ENCODE data around the gene TRIP4.
A peak's percentile ranks its signal among the peaks of the same experiment; 100 is the strongest.

TRIP4 gene

DNA sequence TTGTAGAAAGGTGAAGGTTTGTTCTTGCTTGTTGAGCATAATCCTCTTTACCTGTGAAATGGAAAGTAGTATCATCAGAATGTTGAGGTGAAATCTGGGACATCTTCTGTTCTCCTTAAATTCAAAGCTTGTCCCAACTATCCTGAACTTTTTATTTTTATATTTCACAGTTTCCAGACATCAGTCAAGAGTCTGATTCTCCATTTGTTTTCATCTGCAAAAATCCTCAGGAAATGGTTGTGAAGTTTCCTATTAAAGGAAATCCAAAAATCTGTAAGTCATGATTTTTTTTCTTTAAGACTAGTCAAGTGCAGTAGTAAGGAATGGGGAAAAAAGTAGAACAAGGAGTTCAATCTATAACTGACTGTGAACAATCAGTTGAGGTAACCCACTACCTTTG, 57.2 kb downstream of the TRIP4 start:
- DNase-seq: no peak

DNA sequence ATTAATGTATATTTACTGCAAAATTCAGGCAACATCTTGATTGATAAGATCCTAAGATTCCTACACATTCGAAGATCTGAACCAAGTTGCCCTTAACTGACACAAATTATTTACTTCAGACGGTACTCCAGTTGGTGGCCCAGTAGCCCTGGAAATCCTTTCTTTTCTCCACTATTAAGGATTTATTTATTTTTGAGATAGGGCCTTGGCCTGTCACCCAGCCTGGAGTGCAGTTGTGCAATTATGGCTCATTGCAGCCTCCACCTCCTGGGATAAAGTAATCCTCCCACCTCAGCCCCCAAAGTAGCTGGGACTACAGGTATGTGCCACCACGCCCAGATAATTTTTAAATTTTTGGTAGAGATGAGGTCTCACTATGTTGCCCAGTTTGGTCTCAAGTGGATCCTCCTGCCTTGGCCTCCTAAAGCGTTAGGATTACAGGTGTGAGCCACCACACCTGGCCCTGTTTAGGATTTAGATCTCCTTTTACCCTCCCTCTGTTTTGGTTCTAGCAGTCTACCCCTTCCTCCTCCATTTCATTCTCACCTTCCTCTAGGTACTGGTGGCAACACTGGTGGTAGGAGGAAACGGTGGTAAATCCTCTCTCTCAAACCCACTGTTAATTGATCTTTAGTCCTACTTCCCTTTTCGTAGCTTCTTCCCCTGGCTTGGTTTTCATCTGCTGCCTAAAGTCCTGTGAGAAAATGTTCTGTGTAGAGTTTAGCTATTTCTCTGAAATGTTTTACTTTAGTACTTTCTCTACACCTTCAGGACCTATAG, 60.1 kb downstream of the TRIP4 start:
- DNase-seq: no peak

DNA sequence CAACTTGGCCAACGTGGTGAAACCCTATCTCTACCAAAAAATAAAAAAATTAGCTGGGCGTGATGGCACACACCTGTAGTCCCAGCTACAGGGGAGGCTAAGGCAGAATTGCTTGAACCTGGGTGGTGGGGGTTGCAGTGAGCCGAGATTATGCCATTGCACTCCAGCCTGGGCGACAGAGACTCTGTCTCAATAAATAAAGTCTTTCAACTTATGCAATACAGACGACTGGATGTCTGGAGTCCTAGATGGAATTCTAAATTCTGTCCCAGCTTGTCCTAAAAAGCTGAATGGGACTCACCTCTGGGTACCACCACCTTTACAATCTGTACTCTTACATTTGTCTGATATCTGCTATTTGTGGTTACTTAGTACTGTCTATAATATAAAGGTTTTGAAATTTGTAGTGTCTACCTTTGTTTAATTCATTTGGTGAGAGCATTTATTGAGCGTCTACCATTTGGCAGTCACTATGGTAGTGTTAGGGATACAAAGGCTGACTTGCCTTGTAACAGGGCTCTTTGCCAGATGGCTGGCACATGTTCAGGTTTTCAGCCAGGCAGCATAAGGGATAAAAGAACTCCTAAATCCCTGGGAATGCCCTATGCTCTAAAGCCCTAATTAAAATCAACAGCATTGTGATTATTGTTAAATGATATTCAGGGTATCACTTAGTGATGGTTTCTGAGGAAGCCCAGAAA, 65.5 kb downstream of the TRIP4 start:
- DNase-seq: no peak

DNA sequence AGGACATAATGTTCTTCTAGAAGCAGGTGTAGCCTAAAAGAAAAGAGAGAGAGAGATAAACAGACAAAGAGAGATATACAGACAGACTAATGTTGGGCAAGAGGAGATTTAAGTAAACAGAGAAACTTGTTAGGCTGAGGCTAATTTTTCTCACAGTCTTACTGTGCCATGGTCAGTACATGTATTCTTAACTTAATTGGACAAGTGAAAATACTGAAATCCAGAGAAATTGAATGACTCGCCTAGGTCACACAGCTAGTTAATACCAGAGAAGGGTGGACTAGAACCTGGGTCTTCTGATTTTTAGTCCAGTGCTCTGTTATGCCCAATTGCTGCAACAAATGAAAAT, 66.0 kb downstream of the TRIP4 start:
- no peak for DNase-seq

DNA sequence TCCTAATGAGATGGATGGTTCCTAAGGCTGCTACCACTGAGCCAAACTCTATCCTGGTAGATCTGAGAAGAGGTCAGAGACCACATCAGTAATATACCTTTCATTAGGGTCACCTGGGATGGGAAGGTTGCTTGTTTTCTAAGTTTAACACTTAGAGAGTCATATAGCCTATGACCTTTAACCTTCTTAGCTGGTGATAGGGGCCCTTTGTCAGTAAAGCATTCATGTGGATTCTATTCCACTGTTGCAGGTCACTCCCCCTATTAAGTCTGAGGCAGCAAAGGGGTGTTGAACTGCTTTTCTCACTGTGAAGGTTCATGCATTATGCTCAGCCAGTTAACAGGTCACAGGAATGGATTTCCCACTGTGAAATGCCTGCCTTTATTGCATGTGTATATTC, 66.6 kb downstream of the TRIP4 start:
- no peak for DNase-seq

DNA sequence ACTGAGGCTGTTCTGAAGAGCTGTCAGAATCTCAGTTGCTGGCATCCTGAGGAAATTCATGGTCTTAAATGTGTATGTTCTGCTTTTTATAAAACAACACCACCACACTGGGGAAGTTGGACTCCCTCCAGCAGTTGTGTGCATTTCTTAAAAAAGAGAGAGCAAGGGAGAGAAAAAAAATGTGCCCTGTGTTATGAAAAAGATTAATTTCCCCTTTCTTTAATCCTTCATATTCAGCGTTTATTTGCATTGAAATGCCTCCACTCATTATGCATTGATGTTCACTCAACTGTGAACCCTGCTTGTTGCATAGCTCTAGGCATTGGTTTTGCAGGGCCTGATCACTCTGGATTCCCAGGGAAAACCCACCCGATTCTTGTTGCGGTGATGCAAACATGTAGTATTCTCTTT, 68.3 kb downstream of the TRIP4 start:
- DNase-seq: no peak

DNA sequence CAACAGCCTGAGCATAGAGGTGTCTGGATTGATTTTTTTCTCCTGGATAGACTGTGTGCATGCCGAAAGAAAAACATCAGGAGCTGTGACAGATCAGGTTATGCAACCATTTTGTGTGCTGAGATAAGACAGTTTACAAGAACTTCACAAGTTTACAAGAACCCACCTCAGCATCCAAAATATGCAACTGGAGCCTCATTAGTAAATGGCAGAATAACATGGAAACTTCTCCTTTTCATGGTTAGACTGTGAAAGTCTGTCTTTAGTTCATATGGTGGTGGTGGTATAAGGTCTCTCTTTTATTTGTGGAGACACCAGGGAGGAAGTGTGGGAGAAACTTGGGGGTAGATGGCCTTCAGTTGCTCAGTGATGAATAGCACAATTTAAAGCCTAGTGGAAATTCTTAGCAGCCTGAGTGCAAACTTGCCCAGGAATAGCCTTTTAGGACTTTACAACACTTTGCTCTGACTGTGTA, 69.0 kb downstream of the TRIP4 start:
- DNase-seq: peak; percentile 23

DNA sequence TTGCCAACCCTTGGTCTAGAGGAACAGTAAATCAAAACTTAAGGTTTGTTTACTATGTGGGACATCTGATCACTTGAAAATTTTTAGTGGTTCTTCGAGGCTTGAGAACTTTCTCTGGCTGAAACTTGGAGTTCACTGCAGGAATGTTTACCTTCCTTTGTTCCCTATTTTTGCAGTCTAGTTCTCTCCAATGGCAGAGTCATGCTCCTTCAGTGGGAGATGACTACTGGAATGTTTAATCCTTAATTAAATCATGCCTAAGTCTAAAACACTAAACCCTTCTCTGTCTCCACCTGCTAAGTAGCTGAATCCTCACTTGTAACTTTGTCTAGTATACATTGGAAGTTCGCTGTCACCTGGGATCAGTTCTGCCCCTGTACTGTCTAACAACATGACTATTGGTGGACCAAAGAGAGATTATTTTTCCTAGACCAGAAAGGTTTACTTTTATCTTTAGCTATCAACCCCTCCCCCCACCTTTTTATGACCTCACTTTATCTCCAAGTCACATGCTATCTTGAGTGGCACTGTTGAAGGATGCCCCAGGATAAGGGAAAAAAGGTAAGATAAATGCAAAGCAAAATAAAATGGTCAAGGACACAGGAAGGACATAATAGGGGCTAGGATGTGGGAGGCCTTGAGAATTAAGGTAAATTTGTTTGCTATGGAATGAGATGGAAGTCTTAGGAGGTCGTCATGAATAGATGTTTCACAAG, 71.6 kb downstream of the TRIP4 start:
- no peak for DNase-seq

DNA sequence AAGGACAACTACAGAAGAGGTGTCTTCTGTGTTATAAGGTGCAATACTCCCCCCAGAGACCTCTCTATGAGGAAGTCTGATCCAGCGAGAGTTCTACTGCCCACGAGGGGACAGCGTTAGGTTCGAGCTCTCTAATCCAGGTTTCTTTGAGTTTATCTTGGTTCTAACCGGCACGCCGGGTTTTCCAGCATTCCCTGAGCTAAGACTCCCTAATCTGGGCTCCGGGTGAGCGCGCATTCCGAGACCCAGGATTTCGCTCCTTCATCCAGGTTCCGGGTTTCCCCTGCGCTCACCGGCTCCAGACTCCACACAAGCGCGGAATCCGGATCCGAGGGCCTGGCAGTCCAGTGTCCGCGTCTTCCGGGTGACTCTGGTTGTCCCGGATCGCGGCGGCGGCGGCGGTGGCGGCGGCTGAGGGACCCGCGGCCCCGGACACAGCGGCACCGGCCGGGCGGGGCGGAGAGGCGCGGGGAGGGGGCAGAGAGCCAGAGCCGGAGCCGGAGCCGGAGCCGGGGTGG, 72.6 kb downstream of the TRIP4 start, which contains the start of gene ZNF609:
Gene ZNF609 (plus strand): TSS at position 373 of the 518 bp plus-strand sequence. CDS start 38,842 bp downstream, outside the sequence.
- peak; percentile 92 for DNase-seq

DNA sequence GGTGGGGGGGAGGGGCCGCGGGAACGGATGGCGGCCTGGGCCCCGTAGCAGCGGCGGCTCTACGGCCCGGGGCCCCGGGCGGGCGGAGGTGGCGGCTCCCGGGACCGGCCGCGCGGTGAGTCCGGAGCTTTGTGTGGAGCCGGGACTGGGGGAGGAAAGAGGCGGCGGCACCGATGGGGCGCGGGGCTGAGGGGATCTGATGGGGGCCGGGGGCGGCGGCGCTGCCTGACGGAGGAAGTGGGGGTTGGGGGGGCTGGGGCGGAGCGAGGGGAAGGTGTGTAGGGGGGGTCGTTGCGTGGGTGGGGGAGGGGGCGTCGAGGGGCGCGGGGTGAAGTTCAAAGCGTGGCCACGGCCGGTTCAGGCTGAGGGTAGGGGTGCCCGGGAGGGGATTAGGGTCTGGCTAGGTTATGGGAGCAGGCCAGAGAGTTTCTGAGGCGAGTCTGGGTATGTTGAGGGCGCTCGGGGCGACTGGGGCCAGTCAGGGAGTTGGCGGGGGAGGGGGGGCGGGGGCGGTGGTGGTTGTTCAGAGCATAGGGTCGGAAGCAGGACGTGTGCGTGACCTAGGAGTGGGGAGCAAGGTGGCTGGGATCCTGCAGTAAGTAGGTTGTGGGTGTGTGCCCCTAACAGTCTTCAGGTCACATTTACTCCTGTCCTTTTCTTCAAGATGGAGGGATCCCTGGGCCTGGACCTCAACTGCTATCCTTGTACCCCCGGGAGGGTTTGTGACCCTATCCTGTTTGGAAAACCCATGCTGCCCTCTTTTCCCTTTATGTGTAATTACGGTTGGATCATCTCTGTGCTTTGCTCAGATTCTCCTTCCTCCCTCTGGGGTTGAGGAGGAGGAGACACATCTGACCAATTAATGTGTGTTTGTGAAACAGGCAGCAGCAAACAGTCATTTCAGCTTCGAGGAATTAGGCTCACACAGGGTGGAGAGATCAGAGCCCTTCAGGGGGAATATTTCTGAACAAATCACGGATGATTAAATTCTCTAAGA, 73.4 kb downstream of the TRIP4 start:
- peak; percentile 76 for DNase-seq

DNA sequence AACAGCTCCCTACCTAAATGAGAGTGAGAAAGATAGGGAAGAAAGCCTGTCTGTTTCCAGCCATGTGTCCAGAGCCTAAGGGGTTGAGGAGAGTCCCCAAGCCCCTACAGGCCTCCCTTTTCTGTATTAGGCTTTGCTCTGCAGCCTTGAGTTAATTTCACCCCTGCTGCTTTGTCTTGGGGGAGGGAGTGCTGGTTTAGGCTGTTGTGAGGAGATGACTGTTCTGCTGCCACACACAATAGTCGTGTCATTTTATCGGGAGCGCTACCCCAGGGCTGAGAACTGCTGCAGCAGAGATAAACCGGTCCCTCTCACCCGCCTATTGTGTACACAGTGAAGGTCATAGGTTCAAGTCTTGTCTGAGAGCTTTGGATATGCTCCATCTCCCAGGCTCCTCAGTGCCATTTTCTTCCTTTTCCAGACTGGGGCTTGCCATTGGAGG, 74.1 kb downstream of the TRIP4 start:
- no peak for DNase-seq

DNA sequence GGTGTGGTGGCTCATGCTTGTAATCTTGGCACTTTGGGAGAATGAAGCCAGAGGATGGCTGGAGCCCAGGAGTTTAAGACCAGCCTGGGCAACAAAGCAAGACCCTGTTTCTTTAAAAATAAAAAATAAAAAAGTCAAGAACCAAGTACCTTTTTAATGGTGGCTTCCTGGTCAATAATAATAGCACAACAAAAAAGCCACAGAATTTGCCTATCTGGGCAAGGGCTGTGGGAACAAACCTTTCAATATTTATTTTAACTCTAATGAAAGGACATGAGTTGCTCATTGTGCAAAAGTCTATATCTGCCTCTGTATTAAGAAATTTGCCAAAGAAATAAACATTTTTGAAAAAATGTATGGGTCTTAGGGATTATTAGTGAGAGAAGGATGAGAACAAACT, 74.9 kb downstream of the TRIP4 start:
- DNase-seq: no peak

DNA sequence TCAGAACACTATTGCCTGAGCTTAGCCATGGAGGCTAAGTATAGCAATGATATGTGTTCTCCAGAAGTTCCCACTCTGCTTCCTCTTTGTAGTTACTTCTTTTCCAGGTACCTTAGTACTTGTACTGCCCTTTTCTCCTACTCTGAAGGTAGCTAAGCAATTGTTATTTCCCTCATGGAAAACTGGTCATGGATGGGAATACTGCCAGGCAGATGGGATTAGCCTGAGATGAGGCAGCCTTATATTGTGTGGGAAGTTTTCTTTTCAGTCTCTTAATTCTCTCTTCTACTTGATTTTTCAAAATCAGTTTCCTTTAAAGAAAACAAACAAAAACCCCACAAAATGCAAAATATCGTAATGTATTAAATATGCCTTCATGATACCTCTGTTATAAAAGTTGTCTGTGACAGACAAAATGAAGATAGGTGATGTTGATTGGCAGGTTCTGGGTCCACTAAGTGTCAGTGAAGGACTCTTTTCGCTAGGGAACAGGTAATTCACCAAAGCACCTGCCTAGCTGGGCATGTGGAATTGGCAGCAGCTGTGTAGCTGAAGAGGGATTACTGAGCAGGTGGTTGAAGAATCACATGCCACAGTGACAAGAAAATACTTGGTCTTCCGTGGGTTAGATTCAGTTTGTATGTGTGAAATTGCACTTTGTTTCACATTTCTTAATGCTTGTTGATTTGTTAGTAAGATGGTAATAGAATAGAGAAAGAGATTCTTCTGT, 76.8 kb downstream of the TRIP4 start:
- DNase-seq: no peak

DNA sequence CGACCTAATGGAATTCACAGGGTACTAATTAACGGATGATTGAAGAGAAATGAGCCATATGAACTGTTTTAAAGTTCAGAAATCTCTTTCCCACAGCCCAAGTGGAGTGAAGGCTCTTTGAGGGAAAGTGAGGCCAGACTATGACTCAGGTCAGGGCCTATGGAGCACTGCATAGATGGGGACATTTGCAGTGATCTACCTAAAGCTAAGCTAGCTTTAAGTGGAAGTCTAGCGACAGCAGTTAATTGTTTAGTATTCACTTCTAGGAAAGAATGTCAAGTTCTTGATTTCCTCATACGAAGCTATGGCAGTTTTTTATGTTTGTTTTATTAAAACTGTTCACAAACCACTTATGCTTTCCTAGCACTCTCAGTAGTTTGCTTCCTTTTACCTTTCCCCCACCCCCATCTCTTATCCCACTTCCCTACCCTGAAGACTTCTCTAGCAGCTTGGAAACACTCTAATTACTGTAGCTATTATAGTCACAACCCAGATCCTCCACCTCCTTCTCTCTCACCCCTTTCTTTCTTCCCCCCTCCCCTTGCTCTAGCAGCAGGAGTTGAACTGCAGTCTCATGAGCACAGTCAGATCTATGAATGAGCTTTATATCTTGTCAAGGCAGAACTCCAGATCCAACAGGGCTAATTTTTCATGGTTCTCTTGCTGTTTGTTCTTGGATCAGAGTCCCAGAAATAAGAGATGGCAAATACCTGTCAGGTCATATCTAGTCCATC, 78.9 kb downstream of the TRIP4 start:
- no peak for DNase-seq

DNA sequence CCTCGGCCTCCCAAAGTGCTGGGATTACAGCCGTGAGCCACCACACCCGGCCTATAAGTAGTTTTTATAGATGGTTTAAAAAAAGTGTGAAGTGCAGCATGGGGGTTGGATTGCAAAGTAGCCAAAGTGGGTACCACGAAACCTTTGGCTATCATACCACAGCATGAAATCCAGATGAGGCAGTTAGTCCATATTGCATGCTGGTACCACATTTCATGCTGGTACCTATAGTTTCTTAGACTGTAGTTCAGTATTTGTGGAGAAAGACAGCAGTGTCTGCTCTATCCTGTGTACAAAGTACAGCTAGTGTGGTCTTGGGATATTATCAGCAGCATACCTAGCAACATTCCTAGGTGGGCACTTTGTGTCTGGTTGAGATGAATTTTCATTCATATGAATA, 84.5 kb downstream of the TRIP4 start:
- no peak for DNase-seq

DNA sequence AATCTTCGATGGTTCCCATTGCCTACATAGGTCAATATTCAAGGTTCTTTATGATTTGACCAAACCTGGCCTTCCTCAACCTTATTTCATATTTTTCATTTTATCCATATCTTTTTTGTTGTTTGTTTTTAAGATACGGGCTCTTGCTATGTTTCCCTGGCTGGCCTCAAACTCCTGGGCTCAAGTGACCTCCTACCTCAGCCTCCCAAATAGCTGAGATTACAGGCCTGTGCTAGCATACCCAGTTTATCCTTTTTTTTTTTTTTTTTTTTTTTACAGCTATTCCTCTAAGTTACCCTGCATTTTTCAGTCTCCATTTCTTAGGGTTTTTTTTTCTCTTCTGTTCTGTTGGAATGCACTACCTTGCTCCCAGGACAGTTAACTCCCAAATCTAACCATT, 87.2 kb downstream of the TRIP4 start:
- DNase-seq: no peak

DNA sequence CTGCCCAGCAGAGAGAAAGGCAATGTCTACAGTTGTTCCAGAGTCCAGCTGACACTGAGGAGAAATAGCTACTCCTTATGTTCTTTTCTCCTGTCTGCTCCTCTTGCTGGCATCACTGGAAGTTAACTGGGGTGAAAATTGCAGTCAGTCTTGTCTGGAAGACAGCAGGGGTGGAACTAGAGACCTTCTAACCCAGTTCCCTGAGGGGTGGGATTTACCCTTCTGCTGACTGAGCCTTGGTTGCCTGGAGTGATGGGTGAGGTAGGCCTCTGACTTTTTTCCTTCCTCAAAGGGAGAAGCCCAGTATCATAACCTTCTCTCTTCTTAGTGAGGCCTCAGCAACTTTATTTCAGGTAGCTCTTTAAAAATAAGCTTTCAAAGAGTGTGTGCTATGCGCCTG, 88.9 kb downstream of the TRIP4 start:
- DNase-seq: no peak

DNA sequence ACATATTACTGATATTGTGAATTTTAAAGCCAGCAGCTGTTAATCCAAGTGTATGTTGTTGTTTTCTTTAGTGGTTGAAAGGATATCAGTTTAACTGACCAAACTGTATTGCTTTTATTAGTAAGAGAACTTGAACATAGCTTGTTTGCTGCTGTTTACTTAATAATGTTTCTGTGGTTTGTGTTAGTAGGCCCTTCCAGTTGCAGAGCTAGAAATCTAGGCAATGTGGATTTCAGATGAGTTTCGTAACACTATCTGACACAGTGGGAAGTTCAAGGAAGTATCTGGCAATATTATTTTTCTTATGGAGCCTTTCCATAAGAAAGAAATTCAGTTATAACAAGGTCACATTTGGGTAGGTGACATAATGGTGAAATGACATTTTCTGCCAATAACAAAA, 91.2 kb downstream of the TRIP4 start:
- no peak for DNase-seq

DNA sequence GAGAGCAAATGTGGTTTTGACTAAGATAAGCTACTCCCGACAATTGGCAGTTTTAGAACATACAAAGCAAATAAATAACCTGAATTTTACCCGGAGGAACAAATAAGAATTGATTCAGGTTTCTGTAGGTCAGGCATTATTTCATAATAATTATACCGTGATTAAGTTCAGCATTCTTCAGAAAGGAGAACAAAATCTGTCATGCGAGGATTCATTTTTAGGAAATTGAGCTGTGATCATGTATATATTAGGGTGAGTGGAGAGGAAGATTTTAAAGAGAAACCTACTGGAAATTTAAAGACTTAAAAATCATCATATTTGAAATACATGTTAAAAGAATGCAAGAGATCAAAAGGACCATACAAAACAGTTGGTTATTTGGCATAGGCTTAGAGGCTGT, 93.3 kb downstream of the TRIP4 start:
- DNase-seq: no peak

DNA sequence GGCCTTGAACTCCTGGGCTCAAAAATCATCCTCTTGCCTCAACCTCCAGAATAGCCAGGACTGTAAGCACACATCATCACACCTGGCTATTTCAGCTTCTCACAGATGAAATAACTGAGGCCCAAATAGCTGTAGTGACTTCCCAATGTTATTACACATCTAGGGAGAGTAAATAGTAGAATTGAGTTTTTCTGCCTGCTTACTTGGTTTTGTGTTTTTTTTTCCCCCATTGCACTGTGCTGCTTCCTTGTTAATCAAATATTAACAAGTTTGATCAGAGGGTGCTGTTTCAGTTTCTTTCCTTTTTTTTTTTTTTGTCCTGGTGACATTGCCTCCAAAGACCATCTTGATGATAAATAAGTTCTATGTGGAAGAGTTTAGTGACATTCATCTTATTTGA, 96.1 kb downstream of the TRIP4 start:
- no peak for DNase-seq

Measured in right kidney (tissue), 1 donor.